ENCODE results near the gene FCN1.

Gene FCN1

GRCh38 chr9:134922066-134922931 is 4.6 kb upstream of the FCN1 start:
- no peak overlapping the region for H3K4me3 ChIP-seq (ENCODE audit: low read depth, low read length)
- TF ChIP-seq CTCF (IDR thresholded peaks at IDR 0.05; ENCODE audit: low read depth, low read length) = no peak

GRCh38 chr9:134919303-134919702 is 1.6 kb upstream of the FCN1 start:
- no peak for TF ChIP-seq CTCF (IDR thresholded peaks at IDR 0.05; ENCODE audit: low read depth, low read length)
- no peak overlapping the region for H3K4me3 ChIP-seq (ENCODE audit: low read depth, low read length)

- TF ChIP-seq CTCF (IDR thresholded peaks at IDR 0.05; ENCODE audit: low read depth, low read length) = no peak
- no peak overlapping the region for H3K4me3 ChIP-seq (ENCODE audit: low read depth, low read length)
These were observed 934 bp upstream of the FCN1 start for GRCh38 chr9:134918646-134919045.

GRCh38 chr9:134916161-134916665 is 1.5 kb downstream of the FCN1 start:
- no peak overlapping the region for H3K4me3 ChIP-seq (ENCODE audit: low read depth, low read length)
- TF ChIP-seq CTCF (IDR thresholded peaks at IDR 0.05; ENCODE audit: low read depth, low read length) = no peak

- no peak overlapping the region for H3K4me3 ChIP-seq (ENCODE audit: low read depth, low read length)
- no peak for TF ChIP-seq CTCF (IDR thresholded peaks at IDR 0.05; ENCODE audit: low read depth, low read length)
These were observed 2.4 kb downstream of the FCN1 start for GRCh38 chr9:134915046-134915985.

- TF ChIP-seq CTCF (IDR thresholded peaks at IDR 0.05; ENCODE audit: low read depth, low read length) = no peak
- H3K4me3 ChIP-seq (ENCODE audit: low read depth, low read length) = no peak overlapping the region
These were observed 3.2 kb downstream of the FCN1 start for GRCh38 chr9:134914501-134914834.
